ENCODE results near the gene ALDH1B1.
"Not testable (repeated sequence)": the region's sequence is repeated elsewhere in the genome, so short reads cannot be mapped to it uniquely, and the experiment has no call there.

Gene ALDH1B1

GRCh38 chr9:38393128-38393796, 760 bp downstream of the ALDH1B1 start:
- POLR2A ChIA-PET: interaction anchor here (0.6 to 1.6 kb wide), 2 partner anchors 10 to 324 kb away, joined by 3 to 7 read pairs; partner anchors contain the start of gene SHB
- CTCF ChIA-PET: interaction anchor here (0.6 to 1.6 kb wide), 5 partner anchors 8 to 794 kb away, joined by 3 to 14 read pairs (median 3); no protein-coding TSS in a partner anchor

GRCh38 chr9:38394416-38394815, 1.9 kb downstream of the ALDH1B1 start:
- no peak for DNase-seq (ENCODE audit: low read depth, low spot score)
- no peak for TF ChIP-seq CTCF (IDR thresholded peaks at IDR 0.05; ENCODE audit: insufficient read depth, low read length, missing control alignments)
- ChIA-PET POLR2A (no interaction called here), CTCF (interaction anchor here (1.3 to 1.6 kb wide), 2 partner anchors 23 to 24 kb away, joined by 3 to 4 read pairs; no protein-coding TSS in a partner anchor)
- H3K4me3 ChIP-seq (ENCODE audit: low read depth, low read length): no peak overlapping the region

More at GRCh38 chr9:38393128-38393796, 760 bp downstream of the ALDH1B1 start:
- DNase-seq (ENCODE audit: low read depth, low spot score): no peak
- TF ChIP-seq CTCF (IDR thresholded peaks at IDR 0.05; ENCODE audit: insufficient read depth, low read length, missing control alignments): no peak
- peak overlapping the region; percentile 90 for H3K4me3 ChIP-seq (ENCODE audit: low read depth, low read length)

- ChIA-PET CTCF (interaction anchor here (1.3 to 1.6 kb wide), 2 partner anchors 21 to 25 kb away, joined by 3 to 4 read pairs; no protein-coding TSS in a partner anchor), POLR2A (no interaction called here)
- no peak for DNase-seq (ENCODE audit: low read depth, low spot score)
- TF ChIP-seq CTCF (IDR thresholded peaks at IDR 0.05; ENCODE audit: insufficient read depth, low read length, missing control alignments): no peak
- no peak overlapping the region for H3K4me3 ChIP-seq (ENCODE audit: low read depth, low read length)
Observed at GRCh38 chr9:38395653-38396370, 3.3 kb downstream of the ALDH1B1 start.

- ChIA-PET POLR2A (no interaction called here), CTCF (interaction anchor here (1.6 kb wide), 1 partner anchor 492 kb away, joined by 3 read pairs; no protein-coding TSS in a partner anchor)
- H3K4me3 ChIP-seq (ENCODE audit: low read depth, low read length): no peak overlapping the region
- DNase-seq (ENCODE audit: low read depth, low spot score): no peak
- TF ChIP-seq CTCF (IDR thresholded peaks at IDR 0.05; ENCODE audit: insufficient read depth, low read length, missing control alignments): no peak
Observed at GRCh38 chr9:38396371-38396671, 3.8 kb downstream of the ALDH1B1 start.

- not testable (repeated sequence) for DNase-seq (ENCODE audit: low read depth, low spot score); H3K4me3 ChIP-seq (ENCODE audit: low read depth, low read length)
- ChIA-PET CTCF (interaction anchor here (1.5 to 2.3 kb wide), 3 partner anchors 10 to 486 kb away, joined by 3 to 14 read pairs (median 6); no protein-coding TSS in a partner anchor), POLR2A (interaction anchor here (0.7 kb wide), 1 partner anchor 807 kb away, joined by 3 read pairs; the partner anchor contains the start of gene TOMM5)
Observed at GRCh38 chr9:38399191-38399590, 6.7 kb downstream of the ALDH1B1 start.

GRCh38 chr9:38401994-38402393, 9.5 kb downstream of the ALDH1B1 start:
- DNase-seq (ENCODE audit: low read depth, low spot score): no peak
- no peak for TF ChIP-seq CTCF (IDR thresholded peaks at IDR 0.05; ENCODE audit: insufficient read depth, low read length, missing control alignments)
- no peak overlapping the region for H3K4me3 ChIP-seq (ENCODE audit: low read depth, low read length)
- ChIA-PET CTCF (interaction anchor here (1.2 to 2.1 kb wide), 5 partner anchors 9 to 67 kb away, joined by 3 to 14 read pairs (median 7); partner anchors contain the start of gene ALDH1B1), POLR2A (no interaction called here)

Measured in AG04449 (cell line).